ENCODE measurements around the gene OPCML.

OPCML gene

GRCh38 chr11:133536198-133536597 is 3.9 kb upstream of the OPCML start:
- no peak for DNase-seq

DNA sequence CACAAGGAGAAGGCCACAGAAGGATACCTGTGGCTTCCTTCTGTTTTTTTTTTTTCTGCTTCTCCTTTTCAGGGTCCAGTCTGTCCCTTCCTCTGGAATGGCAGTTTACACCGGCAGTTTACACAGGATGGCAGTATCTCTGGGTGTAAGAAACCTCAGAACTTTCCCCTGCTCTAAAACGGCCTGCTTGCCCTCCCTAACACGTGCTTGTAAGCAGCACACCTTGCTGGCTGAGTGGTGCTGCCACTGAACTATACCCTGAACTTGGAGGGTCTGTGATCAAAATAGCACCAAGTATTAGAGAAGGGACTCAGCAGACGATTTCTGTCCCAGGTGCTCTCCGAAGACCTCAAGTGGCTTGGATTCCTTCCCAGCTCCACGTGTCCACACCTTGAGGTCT is 904 bp upstream of the OPCML start:
- no peak for DNase-seq

DNA sequence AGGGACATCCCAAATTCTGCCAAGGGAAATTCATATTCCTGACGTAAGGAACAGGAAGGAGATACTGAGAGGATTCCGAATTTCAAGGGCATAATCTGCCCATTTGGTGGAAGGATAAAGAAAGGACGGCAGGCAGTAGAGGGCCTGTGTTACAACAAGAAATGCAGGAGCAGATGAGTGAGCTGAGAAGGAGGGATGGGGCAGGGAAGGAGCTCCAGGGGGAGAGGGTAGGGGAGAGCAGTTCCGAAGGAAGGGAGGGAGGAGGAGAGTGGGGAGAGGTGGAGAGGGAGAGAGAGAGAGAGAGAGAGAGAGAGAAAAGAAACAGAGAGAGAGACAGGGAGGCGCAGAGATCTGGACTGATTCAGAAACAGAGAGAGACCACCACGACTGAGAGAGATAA is 843 bp downstream of the OPCML start:
- no peak for DNase-seq

- DNase-seq = no peak
Measured at GRCh38 chr11:133530501-133530835, 1.8 kb downstream of the OPCML start.

- DNase-seq = no peak
Measured at GRCh38 chr11:133529807-133530500, 2.3 kb downstream of the OPCML start.

- no peak for DNase-seq
Measured at GRCh38 chr11:133526790-133527189, 5.5 kb downstream of the OPCML start.

GRCh38 chr11:133525976-133526375 is 6.3 kb downstream of the OPCML start:
- DNase-seq = no peak

GRCh38 chr11:133524488-133524887 is 7.8 kb downstream of the OPCML start:
- DNase-seq = no peak

DNA sequence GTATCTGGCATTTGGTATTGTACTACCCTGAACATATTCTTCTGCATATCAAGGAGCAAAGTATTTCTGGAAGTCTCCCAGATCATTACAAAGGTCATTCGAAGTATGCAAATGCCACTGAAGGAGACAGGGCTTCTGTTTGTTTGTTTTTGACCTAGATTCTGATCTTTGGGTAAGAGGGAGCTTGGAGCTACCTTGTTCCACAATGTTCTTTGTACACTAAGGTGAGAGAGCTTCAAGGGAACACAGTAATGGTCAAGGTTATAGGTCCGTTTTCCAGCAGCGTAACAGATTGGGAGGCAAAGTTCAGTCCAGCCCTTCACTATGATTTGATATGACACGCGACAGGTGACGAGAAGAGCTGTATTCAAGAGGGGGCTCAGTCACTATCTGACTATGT is 10.0 kb downstream of the OPCML start:
- no peak for DNase-seq

GRCh38 chr11:133521502-133521901 is 10.8 kb downstream of the OPCML start:
- DNase-seq = no peak

GRCh38 chr11:133520707-133521106 is 11.6 kb downstream of the OPCML start:
- no peak for DNase-seq

- DNase-seq = no peak
Measured at GRCh38 chr11:133519560-133519959, 12.7 kb downstream of the OPCML start.

GRCh38 chr11:133518702-133519264 is 13.5 kb downstream of the OPCML start:
- DNase-seq = no peak

GRCh38 chr11:133516845-133517244 is 15.5 kb downstream of the OPCML start:
- DNase-seq = no peak

- DNase-seq = no peak
Measured at GRCh38 chr11:133515107-133515506, 17.2 kb downstream of the OPCML start.

- no peak for DNase-seq
Measured at GRCh38 chr11:133509924-133510697, 22.2 kb downstream of the OPCML start.

- no peak for DNase-seq
Measured at GRCh38 chr11:133508468-133508867, 23.8 kb downstream of the OPCML start.

DNA sequence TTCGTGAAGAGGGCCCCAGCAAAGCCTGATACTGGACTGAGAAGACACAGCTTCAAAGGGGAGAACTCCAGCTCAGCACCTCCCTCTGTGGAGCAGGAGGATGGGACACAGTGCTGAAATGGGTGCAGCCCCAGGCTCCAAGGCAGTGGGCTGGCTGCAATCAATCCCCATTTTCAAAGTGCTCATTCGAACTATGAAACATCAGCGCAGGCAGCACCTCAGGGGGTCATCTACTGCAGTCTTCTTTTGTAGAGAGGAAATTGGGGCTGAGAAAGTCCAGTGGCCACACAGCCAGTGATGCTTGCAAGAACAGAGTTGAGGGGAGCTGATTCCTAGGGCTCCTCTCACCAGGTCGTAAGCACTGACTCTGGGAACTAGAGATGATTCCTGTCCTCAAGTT is 25.1 kb downstream of the OPCML start:
- DNase-seq = no peak

DNA sequence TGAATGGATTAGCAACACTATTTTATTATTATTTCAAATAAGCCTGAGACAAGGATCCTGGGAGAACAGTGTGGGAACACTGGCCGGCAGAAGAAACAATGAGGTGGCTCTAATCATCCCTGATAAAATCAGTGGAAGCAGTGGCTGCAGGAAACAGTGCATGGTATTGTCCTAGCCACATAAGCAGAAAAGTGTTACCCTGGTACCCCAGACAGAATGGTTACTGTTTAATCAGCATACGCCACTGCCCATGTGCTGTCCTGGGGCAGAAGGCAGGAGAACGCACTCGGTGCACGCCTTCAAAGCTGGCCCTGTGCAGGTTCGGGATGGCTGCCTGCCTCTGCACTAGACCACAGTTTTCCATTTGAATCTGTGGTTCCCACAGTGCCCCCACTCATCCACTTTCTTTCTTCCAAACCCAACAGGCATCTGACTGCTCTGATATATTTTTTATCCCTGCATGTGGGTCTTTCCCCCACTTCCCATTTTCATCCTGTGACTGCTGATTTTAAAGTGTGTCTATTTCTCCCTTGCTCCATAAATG is 25.7 kb downstream of the OPCML start:
- DNase-seq = no peak

DNA sequence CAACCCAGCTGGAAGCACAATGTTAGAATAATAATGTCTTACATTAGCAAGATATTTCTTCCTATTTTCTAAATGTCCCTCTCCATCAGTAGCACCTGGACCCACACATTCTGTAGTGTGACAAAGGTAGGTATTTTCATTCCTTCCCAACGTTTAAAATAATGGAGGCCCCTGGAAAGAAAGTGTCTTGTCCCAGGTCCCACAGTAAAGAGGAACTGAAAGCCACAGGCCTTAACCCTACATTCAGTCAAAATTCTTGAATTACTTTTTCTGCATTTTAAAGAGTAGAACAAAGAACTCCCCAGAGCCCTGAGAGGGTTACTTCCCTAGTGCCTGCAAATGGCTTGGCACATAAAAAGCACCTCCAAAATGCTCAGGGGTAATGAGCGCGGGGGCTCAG is 26.3 kb downstream of the OPCML start:
- DNase-seq = no peak

DNA sequence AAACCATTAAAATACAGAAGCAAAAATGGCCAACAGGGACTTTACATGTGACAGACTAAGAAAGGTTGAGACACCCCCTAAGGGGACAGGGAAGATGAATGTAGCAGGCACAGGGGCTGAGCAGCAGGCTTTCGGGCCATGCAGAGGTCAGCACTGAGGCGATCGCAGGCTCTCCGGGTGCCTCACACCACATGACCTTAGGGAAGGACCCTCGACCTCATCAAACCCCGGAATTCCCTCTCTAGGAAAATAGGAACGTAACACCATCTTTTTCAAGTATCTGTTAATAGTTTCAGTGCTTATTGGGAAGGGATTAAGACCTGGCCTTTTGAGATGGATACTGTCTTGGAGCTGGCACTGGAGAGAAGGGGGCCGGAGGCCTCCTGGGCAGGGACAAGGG is 27.4 kb downstream of the OPCML start:
- no peak for DNase-seq

DNA sequence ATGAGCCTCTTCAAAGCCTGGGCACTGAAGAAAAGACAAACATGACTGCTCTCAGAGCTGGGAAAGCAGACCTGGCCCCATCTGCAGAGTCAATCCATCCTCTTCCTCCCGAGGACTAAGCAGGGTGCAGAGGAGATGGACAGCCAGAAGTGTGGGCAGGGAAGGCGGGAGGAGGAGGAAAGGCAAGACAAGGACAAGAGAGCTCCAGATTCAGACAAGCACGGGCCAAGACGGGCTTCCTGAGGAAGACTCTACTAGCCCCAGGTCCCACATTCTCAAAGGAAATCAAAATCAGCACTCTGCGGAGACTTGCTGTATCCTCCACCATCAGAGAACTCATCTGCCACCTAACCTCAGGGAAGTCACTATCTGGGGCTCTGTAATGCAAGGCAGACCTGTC is 28.5 kb downstream of the OPCML start:
- DNase-seq = no peak

DNA sequence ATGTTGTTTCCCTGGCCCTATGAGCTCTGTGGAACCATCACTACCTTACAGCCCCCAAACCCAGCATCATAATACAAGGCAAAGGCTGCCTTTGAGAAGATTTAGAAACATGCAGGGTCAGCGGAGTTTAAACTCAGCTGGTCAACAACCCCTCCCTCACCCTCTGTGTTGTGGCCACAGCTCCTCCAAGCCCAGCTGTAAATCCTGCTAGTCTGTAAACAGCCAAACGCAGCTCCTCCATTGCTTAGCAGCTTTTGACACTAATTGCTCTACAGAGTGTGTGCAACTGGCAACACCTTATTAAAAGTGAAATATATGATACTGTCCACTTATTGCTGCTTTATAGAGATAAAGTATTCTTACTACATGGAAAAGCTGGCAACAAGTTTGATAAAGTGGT is 29.1 kb downstream of the OPCML start:
- DNase-seq = no peak
